Esophagus muscularis mucosa (tissue), 4 donors: ENCODE results near the gene EPAS1. TPM values are rescaled to one million over a fixed set of nuclear protein-coding genes. Genes with fewer than 3 reads are reported as not detected.

ENCODE experiments used
- DNase-seq: peaks from one replicate; pipeline ENCODE4 v3.0.0-alpha.2; 2017; ENCODE audit errors: extremely low spot score
- H3K27ac ChIP-seq, 4 donors: fragments of 200-600 bp; sonication (generic); replicated peaks in 1 of 4; 1 replicate in 3 of 4; 2 replicates in 1 of 4; pipeline ENCODE4 v1.5.1; 2016 to 2019; ENCODE audit warnings: mild to moderate bottlenecking in 1 of 4
- H3K27me3 ChIP-seq, 4 donors: fragments of 200-600 bp; sonication (generic); one replicate each; pipeline versions ENCODE4 v1.5.1 to v1.6.0; 2016 to 2019
- H3K36me3 ChIP-seq, 4 donors: fragments of 200-600 bp; sonication (generic); one replicate each; pipeline ENCODE4 v1.5.1; 2016 to 2019
- H3K4me1 ChIP-seq, 4 donors: fragments of 200-600 bp; sonication (generic); one replicate each; pipeline ENCODE4 v1.5.1; 2016 to 2019
- H3K4me3 ChIP-seq, 4 donors: fragments of 200-600 bp; sonication (generic); 1 replicate in 2 of 4; 2 replicates in 2 of 4; pipeline ENCODE4 v1.5.1; 2016 to 2019; ENCODE audit warnings: mild to moderate bottlenecking in 4 of 4, moderate library complexity in 1 of 4
- H3K9me3 ChIP-seq, 4 donors: fragments of 200-600 bp; sonication (generic); 1 replicate in 3 of 4; 2 replicates in 1 of 4; pipeline ENCODE4 v1.5.1; 2016 to 2019
- EP300 ChIP-seq: sonication (generic); formaldehyde crosslinking; IDR thresholded peaks from one replicate; pipeline ENCODE4 v1.6.1; 2017; ENCODE audit warnings: antibody characterized with exemption
- POLR2A ChIP-seq: fragments of 450-650 bp; IDR thresholded peaks from one replicate; pipeline ENCODE4 v1.6.1; 2017; ENCODE audit warnings: antibody characterized with exemption, moderate library complexity, mild to moderate bottlenecking, low read depth
- POLR2AphosphoS5 ChIP-seq, 2 donors: sonication (generic); formaldehyde crosslinking; IDR thresholded peaks; one replicate each; pipeline ENCODE4 v1.6.1; 2017; ENCODE audit warnings: antibody characterized with exemption in 2 of 2
- WGBS: methylation state at CpG from one replicate; pipeline ENCODE4 v1.1.5; 2018; 5-methylcytosine and 5-hydroxymethylcytosine counted together
- intact Hi-C: fragments of 100-400 bp; cut with DNase I; formaldehyde crosslinking; loops from one replicate; pipeline ENCODE4 v1.15.1; 2023
- total RNA-seq, 4 donors: library from RNA; depleted of rRNA; stranded (reverse); fragments of >200 nt; gene quantifications; one replicate each; pipeline versions ENCODE4 v1.1.0 to v1.2.1, GENCODE V29; 2016
- TF ChIP-seq, protein P1 (sequence below), 3 experiments: fragments of 200-600 bp in 2 of 3; fragments of 450-650 bp in 1 of 3; sonication (generic) in 2 of 3; IDR thresholded peaks; one replicate each; pipeline ENCODE4 v1.5.1; 2017 to 2019; ENCODE audit warnings: antibody characterized with exemption in 3 of 3, mild to moderate bottlenecking in 2 of 3, moderate library complexity in 1 of 3

EPAS1 gene
- total RNA-seq, 4 donors from 2014 or later, result 113 to 225 (median 183) TPM

DNA sequence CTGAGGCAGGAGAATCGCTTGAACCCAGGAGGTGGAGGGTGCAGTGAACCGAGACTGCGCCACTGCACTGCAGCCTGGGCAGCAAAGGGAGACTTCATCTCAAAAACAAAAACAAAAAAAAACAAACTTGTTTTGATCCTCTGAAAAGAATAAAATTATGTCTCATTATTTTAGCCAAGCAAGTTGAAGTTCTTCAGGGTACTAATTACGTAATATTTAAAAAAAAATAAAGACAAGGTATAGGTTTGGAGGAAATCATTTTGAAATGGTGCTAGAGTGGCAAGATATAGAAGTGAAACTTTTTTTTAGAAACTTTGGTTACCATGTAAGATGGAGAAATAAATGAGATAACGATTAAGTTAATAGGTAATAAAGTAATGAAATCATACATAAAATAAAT is 127.7 kb downstream of the EPAS1 start:
- DNase-seq, result no peak
- Histone ChIP-seq H3K4me3 (no peak overlapping the region), H3K9me3 (no peaks in the 10 kb centered on the region), H3K36me3 (no peaks in the 10 kb centered on the region), H3K27ac (no peak overlapping the region), H3K27me3 (no peaks in the 10 kb centered on the region), H3K4me1 (no peaks in the 10 kb centered on the region)
- TF ChIP-seq POLR2A, result no peak
- TF ChIP-seq POLR2AphosphoS5 (IDR thresholded peaks at IDR 0.05), result no peak
- TF ChIP-seq, protein P1, sequence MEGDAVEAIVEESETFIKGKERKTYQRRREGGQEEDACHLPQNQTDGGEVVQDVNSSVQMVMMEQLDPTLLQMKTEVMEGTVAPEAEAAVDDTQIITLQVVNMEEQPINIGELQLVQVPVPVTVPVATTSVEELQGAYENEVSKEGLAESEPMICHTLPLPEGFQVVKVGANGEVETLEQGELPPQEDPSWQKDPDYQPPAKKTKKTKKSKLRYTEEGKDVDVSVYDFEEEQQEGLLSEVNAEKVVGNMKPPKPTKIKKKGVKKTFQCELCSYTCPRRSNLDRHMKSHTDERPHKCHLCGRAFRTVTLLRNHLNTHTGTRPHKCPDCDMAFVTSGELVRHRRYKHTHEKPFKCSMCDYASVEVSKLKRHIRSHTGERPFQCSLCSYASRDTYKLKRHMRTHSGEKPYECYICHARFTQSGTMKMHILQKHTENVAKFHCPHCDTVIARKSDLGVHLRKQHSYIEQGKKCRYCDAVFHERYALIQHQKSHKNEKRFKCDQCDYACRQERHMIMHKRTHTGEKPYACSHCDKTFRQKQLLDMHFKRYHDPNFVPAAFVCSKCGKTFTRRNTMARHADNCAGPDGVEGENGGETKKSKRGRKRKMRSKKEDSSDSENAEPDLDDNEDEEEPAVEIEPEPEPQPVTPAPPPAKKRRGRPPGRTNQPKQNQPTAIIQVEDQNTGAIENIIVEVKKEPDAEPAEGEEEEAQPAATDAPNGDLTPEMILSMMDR (IDR thresholded peaks at IDR 0.05), result no peak
- WGBS, result 79% methylated on average over 5 of the region's 5 CpGs
- intact Hi-C loops, result no loop called here

DNA sequence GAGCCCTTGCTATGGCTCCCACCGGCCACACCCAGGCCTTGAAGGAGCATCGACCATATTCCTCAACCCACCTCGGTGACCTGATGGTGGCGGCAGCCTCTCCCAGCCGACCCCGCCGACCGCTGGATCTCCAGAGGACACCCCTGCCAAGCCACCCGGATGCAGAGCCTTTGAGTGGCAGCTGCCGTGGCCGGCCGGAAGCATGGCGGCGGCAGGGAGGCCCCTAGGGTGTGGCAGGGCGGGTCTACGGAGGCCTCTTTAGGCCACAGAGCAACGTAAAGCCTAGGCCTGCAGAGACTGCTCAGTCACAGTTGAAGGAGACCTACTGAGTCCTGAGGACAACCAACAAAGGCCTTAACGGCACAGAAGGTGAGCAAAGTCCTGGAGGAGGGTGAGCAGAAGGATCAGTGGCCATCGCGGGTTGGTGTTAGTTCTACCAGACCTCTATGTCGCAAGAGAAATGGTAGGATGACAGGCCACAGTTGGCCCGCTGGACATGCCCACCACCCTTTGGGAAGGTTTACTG is 131.8 kb downstream of the EPAS1 start:
- Histone ChIP-seq H3K4me1 (no peaks in the 10 kb centered on the region), H3K9me3 (no peaks in the 10 kb centered on the region), H3K4me3 (no peak overlapping the region), H3K27me3 (no peaks in the 10 kb centered on the region), H3K27ac (no peak overlapping the region), H3K36me3 (no peaks in the 10 kb centered on the region)
- intact Hi-C loops, result no loop called here
- WGBS, result 99% methylated on average over 6 of the region's 22 CpGs
- TF ChIP-seq EP300, result no peak
- no peak for DNase-seq

GRCh38 chr2:46430413-46430812 is 133.2 kb downstream of the EPAS1 start:
- Histone ChIP-seq H3K4me3 (no peak overlapping the region), H3K9me3 (no peaks in the 10 kb centered on the region), H3K27ac (no peak overlapping the region), H3K27me3 (no peaks in the 10 kb centered on the region), H3K4me1 (peaks cover 0 to 5% (median 0%) of the 10 kb centered on the region in 4 donors), H3K36me3 (no peaks in the 10 kb centered on the region)
- TF ChIP-seq POLR2A (no peak), POLR2AphosphoS5 (IDR thresholded peaks at IDR 0.05) (no peak)
- 88% methylated on average over 1 of the region's 1 CpG for WGBS
- intact Hi-C loops, result no loop called here
- no peak for DNase-seq

DNA sequence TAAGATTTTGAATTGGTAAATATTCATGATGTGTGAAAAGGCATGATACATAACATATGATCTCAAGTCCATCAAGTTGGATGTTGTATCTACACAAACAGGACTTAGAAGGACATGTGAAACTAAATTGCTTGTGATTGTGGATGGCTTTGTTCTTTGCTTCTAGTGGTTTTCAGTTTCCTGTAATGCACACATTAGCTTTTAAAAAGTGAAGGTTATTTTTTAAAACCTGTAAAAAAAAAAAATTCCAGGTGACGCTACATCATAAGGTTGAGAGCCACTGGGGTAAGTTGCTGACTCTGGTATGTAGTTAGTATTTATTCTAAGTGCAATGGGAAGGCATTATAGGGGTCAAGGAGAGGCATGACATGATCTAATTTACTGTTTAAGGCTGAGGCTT is 133.8 kb downstream of the EPAS1 start:
- Histone ChIP-seq H3K27ac (no peak overlapping the region), H3K4me3 (no peak overlapping the region), H3K27me3 (no peaks in the 10 kb centered on the region), H3K9me3 (no peaks in the 10 kb centered on the region), H3K4me1 (peaks cover 0 to 5% (median 0%) of the 10 kb centered on the region in 4 donors), H3K36me3 (no peaks in the 10 kb centered on the region)
- intact Hi-C loops, result no loop called here
- TF ChIP-seq, protein P1 (IDR thresholded peaks at IDR 0.05), result no peak
- TF ChIP-seq POLR2AphosphoS5 (IDR thresholded peaks at IDR 0.05), result no peak
- DNase-seq, result no peak
- 92% methylated on average over 1 of the region's 1 CpG for WGBS

DNA sequence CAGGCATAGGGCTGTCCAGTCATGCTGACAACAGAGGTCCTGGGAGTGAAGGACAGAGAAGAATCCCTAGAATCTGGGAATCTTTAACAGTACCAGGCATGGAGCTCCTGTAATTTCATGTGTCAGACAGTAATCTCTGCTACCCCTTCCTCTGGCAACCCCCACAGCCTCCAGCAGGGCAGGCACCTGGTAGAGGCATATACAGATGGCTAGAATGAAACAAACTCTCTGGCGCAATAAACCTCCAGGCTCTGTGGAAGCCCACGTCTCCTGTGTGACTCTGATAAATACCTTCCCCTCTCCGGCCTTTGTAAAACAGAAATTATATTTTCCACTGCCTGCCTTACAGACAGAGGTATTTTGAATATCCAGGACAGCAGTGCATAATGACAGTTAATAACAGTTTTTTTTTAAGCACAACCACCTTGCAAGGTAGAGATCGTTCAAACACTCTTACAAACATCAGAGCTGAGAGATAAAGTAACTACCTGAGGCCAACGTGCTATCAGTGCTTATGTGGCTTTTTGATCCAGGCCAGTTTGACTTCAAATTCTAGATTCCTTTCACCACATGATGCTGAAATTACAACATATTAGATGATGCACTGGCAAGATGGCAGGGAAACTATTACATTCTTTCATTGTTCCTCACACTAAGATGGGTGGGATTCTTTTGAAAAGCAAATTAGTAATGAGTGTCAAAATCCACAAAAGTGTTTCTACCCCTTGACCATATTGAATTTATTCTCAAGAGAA is 134.5 kb downstream of the EPAS1 start:
- WGBS, result 87% methylated on average over 5 of the region's 5 CpGs
- H3K4me1 ChIP-seq, result peaks cover 0 to 5% (median 0%) of the 10 kb centered on the region in 4 donors
- no peaks in the 10 kb centered on the region for H3K27me3 ChIP-seq
- no peaks in the 10 kb centered on the region for H3K36me3 ChIP-seq
- DNase-seq, result no peak
- H3K27ac ChIP-seq, result no peak overlapping the region
- H3K9me3 ChIP-seq, result no peaks in the 10 kb centered on the region
- TF ChIP-seq POLR2AphosphoS5 (IDR thresholded peaks at IDR 0.05), result no peak
- no peak for TF ChIP-seq EP300
- TF ChIP-seq, protein P1 (IDR thresholded peaks at IDR 0.05), result no peak
- no peak for TF ChIP-seq POLR2A
- no peak overlapping the region for H3K4me3 ChIP-seq
- intact Hi-C loops, result no loop called here

DNA sequence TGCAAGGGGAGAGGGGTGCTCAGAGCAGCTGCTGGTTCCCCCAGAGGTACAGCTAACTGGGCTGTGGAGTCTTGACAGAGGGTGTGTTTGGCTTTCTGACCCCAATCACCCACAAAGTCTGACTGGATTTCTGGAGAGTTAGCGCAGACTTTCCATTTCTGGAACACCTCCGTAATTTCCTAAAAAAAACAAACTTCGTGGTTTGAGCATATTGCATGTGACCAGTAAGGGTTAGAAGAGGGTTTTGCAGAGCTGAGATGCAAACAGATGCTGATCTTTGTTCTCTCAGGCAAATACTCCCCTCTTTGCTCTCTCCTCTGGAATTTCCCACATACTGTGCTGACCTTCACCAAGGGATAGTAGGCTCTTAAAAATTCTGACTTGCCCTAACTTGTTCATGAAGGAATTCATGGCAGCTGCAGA is 137.7 kb downstream of the EPAS1 start:
- Histone ChIP-seq H3K36me3 (no peaks in the 10 kb centered on the region), H3K4me1 (peaks cover 0 to 5% (median 0%) of the 10 kb centered on the region in 4 donors), H3K27ac (no peak overlapping the region), H3K9me3 (no peaks in the 10 kb centered on the region), H3K4me3 (no peak overlapping the region), H3K27me3 (no peaks in the 10 kb centered on the region)
- WGBS, result 68% methylated on average over 3 of the region's 3 CpGs
- intact Hi-C loops, result no loop called here
- DNase-seq, result no peak
- TF ChIP-seq, protein P1 (IDR thresholded peaks at IDR 0.05), result no peak
- TF ChIP-seq POLR2AphosphoS5 (IDR thresholded peaks at IDR 0.05), result no peak
- TF ChIP-seq EP300, result no peak
- TF ChIP-seq POLR2A, result no peak
